NCI-H146 treated with DMSO at 0.1 percent for 48 hours (cell line): ENCODE results near the gene VMAC.

ENCODE experiments used
- DNase-seq: peaks from one replicate; lab custom pipeline; 2025; ENCODE audit not compliant: unreplicated experiment; lab: John Stamatoyannopoulos, UW

Gene VMAC

GRCh38 chr19:5903624-5904351, 884 bp upstream of the VMAC start, which contains the start of gene NDUFA11:
TSS of gene NDUFA11 (minus strand) at chr19:5903790. CDS start at chr19:5903708, 82 bp downstream.
- DNase-seq: peak; percentile 87

- DNase-seq: no peak
These were observed 574 bp downstream of the VMAC start for GRCh38 chr19:5905114-5905778.

GRCh38 chr19:5907241-5907640, 2.6 kb downstream of the VMAC start:
- DNase-seq: no peak

GRCh38 chr19:5908773-5909442, 4.2 kb downstream of the VMAC start:
- peak; percentile 54 for DNase-seq

- DNase-seq: no peak
These were observed 5.9 kb downstream of the VMAC start for GRCh38 chr19:5910638-5910907.

GRCh38 chr19:5911366-5911765, 6.7 kb downstream of the VMAC start:
- DNase-seq: no peak

- DNase-seq: no peak
These were observed 9.2 kb downstream of the VMAC start, which contains the start of gene CAPS for GRCh38 chr19:5913739-5914357. TSS of gene CAPS (plus strand) at chr19:5914254. CDS start at chr19:5914407, 153 bp downstream.

- DNase-seq: no peak
These were observed 9.7 kb downstream of the VMAC start for GRCh38 chr19:5914358-5914774.

- no peak for DNase-seq
These were observed 10.5 kb downstream of the VMAC start for GRCh38 chr19:5914946-5915781.

GRCh38 chr19:5915782-5916165, 11.1 kb downstream of the VMAC start:
- no peak for DNase-seq

- DNase-seq: no peak
These were observed 11.6 kb downstream of the VMAC start for GRCh38 chr19:5916181-5916708.

- DNase-seq: no peak
These were observed 12.9 kb downstream of the VMAC start for GRCh38 chr19:5917431-5918107.

GRCh38 chr19:5918463-5919079, 13.9 kb downstream of the VMAC start:
- DNase-seq: no peak

GRCh38 chr19:5921516-5922160, 17.0 kb downstream of the VMAC start:
- DNase-seq: no peak

- DNase-seq: no peak
These were observed 17.5 kb downstream of the VMAC start for GRCh38 chr19:5922161-5922545.

- no peak for DNase-seq
These were observed 18.7 kb downstream of the VMAC start for GRCh38 chr19:5923356-5923755.

GRCh38 chr19:5925830-5926427, 21.3 kb downstream of the VMAC start:
- no peak for DNase-seq

- DNase-seq: no peak
These were observed 22.2 kb downstream of the VMAC start for GRCh38 chr19:5926641-5927440.
